GM23338 (cell line): ENCODE measurements around the gene CIRBP. TPM values are rescaled to one million over a fixed set of nuclear protein-coding genes. Genes with fewer than 3 reads are reported as not detected.
A peak's percentile ranks its signal among the peaks of the same experiment; 100 is the strongest.

Experiments used
- ATAC-seq: fragments of 200-7000 bp; cut with Tn5 transposase; 3 replicates; pipeline ENCODE4 v1.9.1; 2020
- DNase-seq: peaks from one replicate; pipeline ENCODE4 v3.0.0-alpha.2; 2015; ENCODE audit warnings: low spot score
- H2AFZ ChIP-seq: fragments of 200-600 bp; sonication (generic); 2 replicates; pipeline ENCODE4 v1.8.0; 2016; ENCODE audit warnings: antibody characterized with exemption, mild to moderate bottlenecking, moderate library complexity
- H3F3A ChIP-seq: fragments of 200-600 bp; sonication (generic); replicated peaks from 2 replicates; pipeline ENCODE4 v1.8.0; 2017; ENCODE audit warnings: antibody characterized with exemption, mixed run types, low read depth
- H3K27ac ChIP-seq: fragments of 200-600 bp; sonication (generic); 2 replicates; pipeline ENCODE4 v1.6.1; 2016; ENCODE audit warnings: low read depth
- H3K27me3 ChIP-seq: fragments of 200-600 bp; sonication (generic); 2 replicates; pipeline ENCODE4 v1.8.0; 2016; ENCODE audit warnings: mild to moderate bottlenecking, mixed run types, moderate library complexity; ENCODE audit not compliant: insufficient read depth
- H3K36me3 ChIP-seq: fragments of 200-600 bp; sonication (generic); 2 replicates; pipeline ENCODE4 v1.8.0; 2016; ENCODE audit warnings: mild to moderate bottlenecking; ENCODE audit not compliant: insufficient read depth
- H3K4me1 ChIP-seq: fragments of 200-600 bp; sonication (generic); 2 replicates; pipeline ENCODE4 v1.8.0; 2016; ENCODE audit warnings: mild to moderate bottlenecking, moderate library complexity; ENCODE audit not compliant: insufficient read depth
- H3K4me2 ChIP-seq: fragments of 200-600 bp; sonication (generic); 2 replicates; pipeline ENCODE4 v1.7.1; 2017; ENCODE audit warnings: mixed run types
- H3K4me3 ChIP-seq: fragments of 200-600 bp; sonication (generic); 2 replicates; pipeline ENCODE4 v1.6.1; 2016; ENCODE audit warnings: mixed run types
- H3K79me2 ChIP-seq: fragments of 200-600 bp; sonication (generic); replicated peaks from 2 replicates; pipeline ENCODE4 v1.8.0; 2017; ENCODE audit warnings: mild to moderate bottlenecking; ENCODE audit not compliant: insufficient read depth
- H3K9me2 ChIP-seq: fragments of 200-600 bp; sonication (generic); 2 replicates; pipeline ENCODE4 v1.8.0; 2017; ENCODE audit not compliant: insufficient read depth
- H4K20me1 ChIP-seq: fragments of 200-600 bp; sonication (generic); replicated peaks from 2 replicates; pipeline ENCODE4 v1.8.0; 2017; ENCODE audit warnings: mild to moderate bottlenecking; ENCODE audit not compliant: insufficient read depth
- H3K27ac Mint-ChIP-seq: 2 replicates; pipeline ENCODE4 v1.8.0; 2020; ENCODE audit warnings: inconsistent platforms, mild to moderate bottlenecking, moderate library complexity, mixed read lengths
- H3K27me3 Mint-ChIP-seq: 3 replicates; pipeline ENCODE4 v1.8.0; 2022; ENCODE audit warnings: low read depth, mild to moderate bottlenecking, moderate library complexity, mixed read lengths, inconsistent platforms; ENCODE audit not compliant: insufficient read depth, poor library complexity
- H3K36me3 Mint-ChIP-seq: 3 replicates; pipeline ENCODE4 v1.8.0; 2021; ENCODE audit warnings: low read depth, mild to moderate bottlenecking, inconsistent platforms, moderate library complexity, mixed read lengths
- H3K4me1 Mint-ChIP-seq: 3 replicates; pipeline ENCODE4 v1.8.0; 2020; ENCODE audit warnings: mild to moderate bottlenecking, inconsistent platforms, mixed read lengths
- H3K4me3 Mint-ChIP-seq: 3 replicates; pipeline ENCODE4 v1.8.0; 2021; ENCODE audit warnings: moderate library complexity, mild to moderate bottlenecking, inconsistent platforms, mixed read lengths
- H3K9me3 Mint-ChIP-seq: 3 replicates; pipeline ENCODE4 v1.8.0; 2020; ENCODE audit warnings: moderate library complexity, mild to moderate bottlenecking, inconsistent platforms, mixed read lengths
- EZH2 ChIP-seq: fragments of 200-600 bp; sonication (generic); IDR thresholded peaks from one replicate; pipeline ENCODE4 v1.8.0; 2017; ENCODE audit warnings: antibody characterized with exemption, mild to moderate bottlenecking, low read depth; ENCODE audit not compliant: unreplicated experiment
- EZH2phosphoT487 ChIP-seq: fragments of 200-600 bp; sonication (generic); IDR thresholded peaks from one replicate; pipeline ENCODE4 v1.8.1; 2018; ENCODE audit warnings: antibody characterized with exemption; ENCODE audit not compliant: unreplicated experiment
- STAT1 ChIP-seq: IDR thresholded peaks from one replicate; pipeline ENCODE4 v1.6.1; 2016; ENCODE audit warnings: antibody characterized with exemption; ENCODE audit not compliant: unreplicated experiment
- ZNF114 ChIP-seq: fragments of 250-450 bp; sonication (Bioruptor Pico); IDR thresholded peaks from 2 replicates; pipeline ENCODE4 v1.5.0; 2020; ENCODE audit warnings: mild to moderate bottlenecking, moderate library complexity
- ZNF331 ChIP-seq: fragments of 250-450 bp; sonication (Bioruptor Pico); IDR thresholded peaks from 2 replicates; pipeline ENCODE4 v1.5.0; 2020; ENCODE audit warnings: low read depth, mild to moderate bottlenecking, moderate library complexity
- polyA plus RNA-seq: library from polyadenylated mRNA; unstranded; fragments of >200 nt; fragmentation: Nextera tagmentation; extraction: Ambion mirVana; gene quantifications from 2 replicates; pipeline ENCODE4 v1.2.1, GENCODE V29; 2016
- total RNA-seq: library from RNA; depleted of rRNA; stranded (reverse); fragments of >200 nt; shearing (Covaris generic); gene quantifications from 2 replicates; pipeline ENCODE4 v1.2.3, GENCODE V29; 2014
- TF ChIP-seq, protein P1 (sequence below): IDR thresholded peaks from 2 replicates; pipeline ENCODE4 v1.6.1; 2016; ENCODE audit warnings: antibody characterized with exemption
- TF ChIP-seq, protein P2 (sequence below), 2 experiments: fragments of 200-600 bp in 1 of 2; sonication (generic) in 1 of 2; conservative IDR thresholded peaks; 2 replicates each; pipeline versions ENCODE4 v1.5.1 to v1.6.1; 2016 to 2017; ENCODE audit warnings: antibody characterized with exemption in 2 of 2, low read depth in 2 of 2, mild to moderate bottlenecking in 2 of 2, moderate library complexity in 1 of 2
- TF ChIP-seq, protein P3 (sequence below): fragments of 250-450 bp; sonication (Bioruptor Pico); IDR thresholded peaks from 2 replicates; pipeline ENCODE4 v1.5.0; 2020; ENCODE audit warnings: mild to moderate bottlenecking, moderate library complexity
- TF ChIP-seq, protein P4 (sequence below): IDR thresholded peaks from one replicate; pipeline ENCODE4 v1.6.1; 2018; ENCODE audit warnings: antibody characterized with exemption; ENCODE audit not compliant: unreplicated experiment

Gene CIRBP
- total and polyA plus RNA-seq, 2 experiments from 2014 or later, result 153 to 202 TPM

DNA sequence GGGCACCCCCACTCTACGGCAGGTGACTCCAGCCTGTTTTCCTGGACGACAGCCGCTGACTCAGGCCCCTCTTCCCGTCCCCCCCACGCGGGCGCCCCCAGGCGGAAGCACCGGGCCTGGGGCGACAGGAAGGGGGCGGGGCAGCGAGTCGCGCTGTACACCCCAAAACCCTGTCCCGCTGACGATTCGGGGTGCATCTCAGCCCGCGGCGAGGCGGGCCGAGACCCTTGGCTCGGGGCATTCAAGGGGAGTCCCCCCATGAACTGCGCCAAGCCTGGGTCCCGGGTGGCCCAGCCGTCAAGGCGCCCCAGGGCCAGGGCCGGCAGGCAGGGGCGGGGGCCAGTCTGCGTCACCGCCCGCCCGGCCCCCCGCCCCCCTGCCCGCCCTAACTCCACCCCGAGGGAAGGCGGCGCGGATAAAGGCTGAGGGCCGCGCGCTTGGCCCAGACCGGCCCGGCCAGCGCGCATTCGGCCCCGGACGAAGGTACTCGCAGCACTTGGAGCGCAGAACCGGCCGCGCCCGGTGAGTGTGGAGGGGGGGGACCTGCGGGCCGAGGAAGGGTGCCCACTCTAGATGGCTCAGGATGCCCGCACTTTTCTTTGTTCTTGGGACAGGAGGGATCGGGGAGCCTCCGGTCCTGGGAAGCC is 20.9 kb upstream of the CIRBP start, which contains the start of gene MIDN (continued):
- TF ChIP-seq, protein P1, sequence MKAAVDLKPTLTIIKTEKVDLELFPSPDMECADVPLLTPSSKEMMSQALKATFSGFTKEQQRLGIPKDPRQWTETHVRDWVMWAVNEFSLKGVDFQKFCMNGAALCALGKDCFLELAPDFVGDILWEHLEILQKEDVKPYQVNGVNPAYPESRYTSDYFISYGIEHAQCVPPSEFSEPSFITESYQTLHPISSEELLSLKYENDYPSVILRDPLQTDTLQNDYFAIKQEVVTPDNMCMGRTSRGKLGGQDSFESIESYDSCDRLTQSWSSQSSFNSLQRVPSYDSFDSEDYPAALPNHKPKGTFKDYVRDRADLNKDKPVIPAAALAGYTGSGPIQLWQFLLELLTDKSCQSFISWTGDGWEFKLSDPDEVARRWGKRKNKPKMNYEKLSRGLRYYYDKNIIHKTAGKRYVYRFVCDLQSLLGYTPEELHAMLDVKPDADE, result no peak; the same call in 1 of the 2 replicates
- TF ChIP-seq ZNF114 (CRISPR knock-in tag), result no peak
- no peak for TF ChIP-seq EZH2

DNA sequence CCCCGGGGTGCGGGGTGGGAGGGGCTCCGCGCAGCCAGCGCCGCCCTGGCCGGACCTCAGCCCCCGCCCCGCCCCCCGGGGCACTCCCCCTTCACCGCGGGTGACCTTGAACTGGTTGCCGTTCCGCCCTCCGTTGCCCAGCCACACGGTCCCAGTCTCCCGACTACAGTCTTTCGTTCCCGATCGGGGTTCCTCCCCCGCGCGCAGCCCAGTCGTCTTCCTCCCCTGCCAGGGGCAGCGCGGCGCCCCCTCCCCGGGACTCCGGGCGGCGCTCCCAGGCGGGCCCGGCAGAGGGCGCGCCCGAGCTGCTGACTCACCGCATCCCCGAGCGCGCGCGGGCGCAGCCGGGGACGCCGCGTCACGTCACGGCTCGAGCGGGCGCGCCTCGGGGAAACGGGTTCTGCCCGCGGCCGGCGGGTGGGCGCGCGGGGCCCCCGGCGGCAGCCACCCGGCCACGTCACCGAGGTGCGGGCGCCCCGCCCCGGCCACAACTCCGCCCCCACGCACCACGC is 20.3 kb upstream of the CIRBP start:
- ATAC-seq (peak; percentile 5), DNase-seq (peak; percentile 90)
- Mint-ChIP-seq H3K4me3 (peak overlapping the region; percentile 78), H3K27me3 (peaks cover 16% of the 10 kb centered on the region), H3K36me3 (peaks cover 29% of the 10 kb centered on the region; the same call in 2 of the 3 replicates), H3K4me1 (peaks cover 8% of the 10 kb centered on the region), H3K27ac (peak overlapping the region; percentile 96), H3K9me3 (no peaks in the 10 kb centered on the region; the same call in 2 of the 3 replicates)
- Histone ChIP-seq H3K4me3 (peak overlapping the region; percentile 84), H3K9me2 (no peaks in the 10 kb centered on the region), H3K4me2 (peak overlapping the region; percentile 78), H3F3A (peaks cover 10% of the 10 kb centered on the region), H2AFZ (no peak overlapping the region), H3K27me3 (no peaks in the 10 kb centered on the region), H3K36me3 (no peaks in the 10 kb centered on the region), H3K79me2 (peaks cover 31% of the 10 kb centered on the region), H3K4me1 (peaks cover 3% of the 10 kb centered on the region; the same call in 1 of the 2 replicates), H3K27ac (peak overlapping the region; percentile 94), H4K20me1 (peaks cover 11% of the 10 kb centered on the region)
- TF ChIP-seq EZH2phosphoT487 (no peak), STAT1 (no peak), ZNF331 (CRISPR knock-in tag) (no peak)
- TF ChIP-seq, protein P2, sequence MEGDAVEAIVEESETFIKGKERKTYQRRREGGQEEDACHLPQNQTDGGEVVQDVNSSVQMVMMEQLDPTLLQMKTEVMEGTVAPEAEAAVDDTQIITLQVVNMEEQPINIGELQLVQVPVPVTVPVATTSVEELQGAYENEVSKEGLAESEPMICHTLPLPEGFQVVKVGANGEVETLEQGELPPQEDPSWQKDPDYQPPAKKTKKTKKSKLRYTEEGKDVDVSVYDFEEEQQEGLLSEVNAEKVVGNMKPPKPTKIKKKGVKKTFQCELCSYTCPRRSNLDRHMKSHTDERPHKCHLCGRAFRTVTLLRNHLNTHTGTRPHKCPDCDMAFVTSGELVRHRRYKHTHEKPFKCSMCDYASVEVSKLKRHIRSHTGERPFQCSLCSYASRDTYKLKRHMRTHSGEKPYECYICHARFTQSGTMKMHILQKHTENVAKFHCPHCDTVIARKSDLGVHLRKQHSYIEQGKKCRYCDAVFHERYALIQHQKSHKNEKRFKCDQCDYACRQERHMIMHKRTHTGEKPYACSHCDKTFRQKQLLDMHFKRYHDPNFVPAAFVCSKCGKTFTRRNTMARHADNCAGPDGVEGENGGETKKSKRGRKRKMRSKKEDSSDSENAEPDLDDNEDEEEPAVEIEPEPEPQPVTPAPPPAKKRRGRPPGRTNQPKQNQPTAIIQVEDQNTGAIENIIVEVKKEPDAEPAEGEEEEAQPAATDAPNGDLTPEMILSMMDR (conservative IDR thresholded peaks at IDR 0.05; ENCODE audit: low read depth in 2 of 2), result peak; percentile 59 to 62
- TF ChIP-seq, protein P3, sequence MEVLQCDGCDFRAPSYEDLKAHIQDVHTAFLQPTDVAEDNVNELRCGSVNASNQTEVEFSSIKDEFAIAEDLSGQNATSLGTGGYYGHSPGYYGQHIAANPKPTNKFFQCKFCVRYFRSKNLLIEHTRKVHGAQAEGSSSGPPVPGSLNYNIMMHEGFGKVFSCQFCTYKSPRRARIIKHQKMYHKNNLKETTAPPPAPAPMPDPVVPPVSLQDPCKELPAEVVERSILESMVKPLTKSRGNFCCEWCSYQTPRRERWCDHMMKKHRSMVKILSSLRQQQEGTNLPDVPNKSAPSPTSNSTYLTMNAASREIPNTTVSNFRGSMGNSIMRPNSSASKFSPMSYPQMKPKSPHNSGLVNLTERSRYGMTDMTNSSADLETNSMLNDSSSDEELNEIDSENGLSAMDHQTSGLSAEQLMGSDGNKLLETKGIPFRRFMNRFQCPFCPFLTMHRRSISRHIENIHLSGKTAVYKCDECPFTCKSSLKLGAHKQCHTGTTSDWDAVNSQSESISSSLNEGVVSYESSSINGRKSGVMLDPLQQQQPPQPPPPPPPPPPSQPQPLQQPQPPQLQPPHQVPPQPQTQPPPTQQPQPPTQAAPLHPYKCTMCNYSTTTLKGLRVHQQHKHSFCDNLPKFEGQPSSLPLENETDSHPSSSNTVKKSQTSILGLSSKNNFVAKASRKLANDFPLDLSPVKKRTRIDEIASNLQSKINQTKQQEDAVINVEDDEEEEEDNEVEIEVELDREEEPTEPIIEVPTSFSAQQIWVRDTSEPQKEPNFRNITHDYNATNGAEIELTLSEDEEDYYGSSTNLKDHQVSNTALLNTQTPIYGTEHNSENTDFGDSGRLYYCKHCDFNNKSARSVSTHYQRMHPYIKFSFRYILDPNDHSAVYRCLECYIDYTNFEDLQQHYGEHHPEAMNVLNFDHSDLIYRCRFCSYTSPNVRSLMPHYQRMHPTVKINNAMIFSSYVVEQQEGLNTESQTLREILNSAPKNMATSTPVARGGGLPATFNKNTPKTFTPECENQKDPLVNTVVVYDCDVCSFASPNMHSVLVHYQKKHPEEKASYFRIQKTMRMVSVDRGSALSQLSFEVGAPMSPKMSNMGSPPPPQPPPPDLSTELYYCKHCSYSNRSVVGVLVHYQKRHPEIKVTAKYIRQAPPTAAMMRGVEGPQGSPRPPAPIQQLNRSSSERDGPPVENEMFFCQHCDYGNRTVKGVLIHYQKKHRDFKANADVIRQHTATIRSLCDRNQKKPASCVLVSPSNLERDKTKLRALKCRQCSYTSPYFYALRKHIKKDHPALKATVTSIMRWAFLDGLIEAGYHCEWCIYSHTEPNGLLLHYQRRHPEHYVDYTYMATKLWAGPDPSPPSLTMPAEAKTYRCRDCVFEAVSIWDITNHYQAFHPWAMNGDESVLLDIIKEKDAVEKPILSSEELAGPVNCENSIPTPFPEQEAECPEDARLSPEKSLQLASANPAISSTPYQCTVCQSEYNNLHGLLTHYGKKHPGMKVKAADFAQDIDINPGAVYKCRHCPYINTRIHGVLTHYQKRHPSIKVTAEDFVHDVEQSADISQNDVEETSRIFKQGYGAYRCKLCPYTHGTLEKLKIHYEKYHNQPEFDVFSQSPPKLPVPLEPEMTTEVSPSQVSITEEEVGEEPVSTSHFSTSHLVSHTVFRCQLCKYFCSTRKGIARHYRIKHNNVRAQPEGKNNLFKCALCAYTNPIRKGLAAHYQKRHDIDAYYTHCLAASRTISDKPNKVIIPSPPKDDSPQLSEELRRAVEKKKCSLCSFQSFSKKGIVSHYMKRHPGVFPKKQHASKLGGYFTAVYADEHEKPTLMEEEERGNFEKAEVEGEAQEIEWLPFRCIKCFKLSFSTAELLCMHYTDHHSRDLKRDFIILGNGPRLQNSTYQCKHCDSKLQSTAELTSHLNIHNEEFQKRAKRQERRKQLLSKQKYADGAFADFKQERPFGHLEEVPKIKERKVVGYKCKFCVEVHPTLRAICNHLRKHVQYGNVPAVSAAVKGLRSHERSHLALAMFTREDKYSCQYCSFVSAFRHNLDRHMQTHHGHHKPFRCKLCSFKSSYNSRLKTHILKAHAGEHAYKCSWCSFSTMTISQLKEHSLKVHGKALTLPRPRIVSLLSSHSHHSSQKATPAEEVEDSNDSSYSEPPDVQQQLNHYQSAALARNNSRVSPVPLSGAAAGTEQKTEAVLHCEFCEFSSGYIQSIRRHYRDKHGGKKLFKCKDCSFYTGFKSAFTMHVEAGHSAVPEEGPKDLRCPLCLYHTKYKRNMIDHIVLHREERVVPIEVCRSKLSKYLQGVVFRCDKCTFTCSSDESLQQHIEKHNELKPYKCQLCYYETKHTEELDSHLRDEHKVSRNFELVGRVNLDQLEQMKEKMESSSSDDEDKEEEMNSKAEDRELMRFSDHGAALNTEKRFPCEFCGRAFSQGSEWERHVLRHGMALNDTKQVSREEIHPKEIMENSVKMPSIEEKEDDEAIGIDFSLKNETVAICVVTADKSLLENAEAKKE (CRISPR knock-in tag), result no peak
- TF ChIP-seq, protein P1, result no peak
- TF ChIP-seq, protein P4, sequence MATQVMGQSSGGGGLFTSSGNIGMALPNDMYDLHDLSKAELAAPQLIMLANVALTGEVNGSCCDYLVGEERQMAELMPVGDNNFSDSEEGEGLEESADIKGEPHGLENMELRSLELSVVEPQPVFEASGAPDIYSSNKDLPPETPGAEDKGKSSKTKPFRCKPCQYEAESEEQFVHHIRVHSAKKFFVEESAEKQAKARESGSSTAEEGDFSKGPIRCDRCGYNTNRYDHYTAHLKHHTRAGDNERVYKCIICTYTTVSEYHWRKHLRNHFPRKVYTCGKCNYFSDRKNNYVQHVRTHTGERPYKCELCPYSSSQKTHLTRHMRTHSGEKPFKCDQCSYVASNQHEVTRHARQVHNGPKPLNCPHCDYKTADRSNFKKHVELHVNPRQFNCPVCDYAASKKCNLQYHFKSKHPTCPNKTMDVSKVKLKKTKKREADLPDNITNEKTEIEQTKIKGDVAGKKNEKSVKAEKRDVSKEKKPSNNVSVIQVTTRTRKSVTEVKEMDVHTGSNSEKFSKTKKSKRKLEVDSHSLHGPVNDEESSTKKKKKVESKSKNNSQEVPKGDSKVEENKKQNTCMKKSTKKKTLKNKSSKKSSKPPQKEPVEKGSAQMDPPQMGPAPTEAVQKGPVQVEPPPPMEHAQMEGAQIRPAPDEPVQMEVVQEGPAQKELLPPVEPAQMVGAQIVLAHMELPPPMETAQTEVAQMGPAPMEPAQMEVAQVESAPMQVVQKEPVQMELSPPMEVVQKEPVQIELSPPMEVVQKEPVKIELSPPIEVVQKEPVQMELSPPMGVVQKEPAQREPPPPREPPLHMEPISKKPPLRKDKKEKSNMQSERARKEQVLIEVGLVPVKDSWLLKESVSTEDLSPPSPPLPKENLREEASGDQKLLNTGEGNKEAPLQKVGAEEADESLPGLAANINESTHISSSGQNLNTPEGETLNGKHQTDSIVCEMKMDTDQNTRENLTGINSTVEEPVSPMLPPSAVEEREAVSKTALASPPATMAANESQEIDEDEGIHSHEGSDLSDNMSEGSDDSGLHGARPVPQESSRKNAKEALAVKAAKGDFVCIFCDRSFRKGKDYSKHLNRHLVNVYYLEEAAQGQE, result no peak
